Measurements from ENCODE around the gene PPP1R2.

DNA sequence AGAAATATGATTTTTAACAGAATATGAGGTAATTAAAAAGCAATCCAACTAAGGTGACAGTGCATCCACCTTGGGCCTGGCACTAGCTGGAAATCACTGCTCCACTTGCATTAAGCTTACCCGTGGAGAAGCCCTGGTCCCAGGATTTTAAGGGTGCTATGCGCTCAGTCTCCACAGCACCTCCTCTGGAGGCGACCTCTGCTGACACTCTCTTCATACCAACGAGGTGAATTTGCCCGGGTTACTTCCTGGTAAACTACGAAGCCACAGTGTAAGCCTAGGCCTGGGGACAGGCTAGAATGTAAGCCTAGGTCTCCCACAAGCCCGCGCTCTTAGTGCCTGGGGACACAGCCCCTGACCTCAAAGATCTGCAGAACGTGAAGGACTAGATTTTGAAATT is 39.8 kb upstream of the PPP1R2 start:
- TF ChIP-seq EZH2phosphoT487 (IDR thresholded peaks at IDR 0.05; ENCODE audit: borderline replicate concordance, low read length): no peak
- TF ChIP-seq, protein P1, sequence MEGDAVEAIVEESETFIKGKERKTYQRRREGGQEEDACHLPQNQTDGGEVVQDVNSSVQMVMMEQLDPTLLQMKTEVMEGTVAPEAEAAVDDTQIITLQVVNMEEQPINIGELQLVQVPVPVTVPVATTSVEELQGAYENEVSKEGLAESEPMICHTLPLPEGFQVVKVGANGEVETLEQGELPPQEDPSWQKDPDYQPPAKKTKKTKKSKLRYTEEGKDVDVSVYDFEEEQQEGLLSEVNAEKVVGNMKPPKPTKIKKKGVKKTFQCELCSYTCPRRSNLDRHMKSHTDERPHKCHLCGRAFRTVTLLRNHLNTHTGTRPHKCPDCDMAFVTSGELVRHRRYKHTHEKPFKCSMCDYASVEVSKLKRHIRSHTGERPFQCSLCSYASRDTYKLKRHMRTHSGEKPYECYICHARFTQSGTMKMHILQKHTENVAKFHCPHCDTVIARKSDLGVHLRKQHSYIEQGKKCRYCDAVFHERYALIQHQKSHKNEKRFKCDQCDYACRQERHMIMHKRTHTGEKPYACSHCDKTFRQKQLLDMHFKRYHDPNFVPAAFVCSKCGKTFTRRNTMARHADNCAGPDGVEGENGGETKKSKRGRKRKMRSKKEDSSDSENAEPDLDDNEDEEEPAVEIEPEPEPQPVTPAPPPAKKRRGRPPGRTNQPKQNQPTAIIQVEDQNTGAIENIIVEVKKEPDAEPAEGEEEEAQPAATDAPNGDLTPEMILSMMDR (IDR thresholded peaks at IDR 0.05; ENCODE audit: low read depth, low read length, poor library complexity, severe bottlenecking): no peak
